Suppressor macrophage treated with lipopolysaccharide for 4 hours (primary cell): ENCODE measurements around the gene GSG1L.

Experiments used
- DNase-seq: peaks from one replicate; pipeline ENCODE4 v3.0.0-alpha.2; 2020

GSG1L gene

DNA sequence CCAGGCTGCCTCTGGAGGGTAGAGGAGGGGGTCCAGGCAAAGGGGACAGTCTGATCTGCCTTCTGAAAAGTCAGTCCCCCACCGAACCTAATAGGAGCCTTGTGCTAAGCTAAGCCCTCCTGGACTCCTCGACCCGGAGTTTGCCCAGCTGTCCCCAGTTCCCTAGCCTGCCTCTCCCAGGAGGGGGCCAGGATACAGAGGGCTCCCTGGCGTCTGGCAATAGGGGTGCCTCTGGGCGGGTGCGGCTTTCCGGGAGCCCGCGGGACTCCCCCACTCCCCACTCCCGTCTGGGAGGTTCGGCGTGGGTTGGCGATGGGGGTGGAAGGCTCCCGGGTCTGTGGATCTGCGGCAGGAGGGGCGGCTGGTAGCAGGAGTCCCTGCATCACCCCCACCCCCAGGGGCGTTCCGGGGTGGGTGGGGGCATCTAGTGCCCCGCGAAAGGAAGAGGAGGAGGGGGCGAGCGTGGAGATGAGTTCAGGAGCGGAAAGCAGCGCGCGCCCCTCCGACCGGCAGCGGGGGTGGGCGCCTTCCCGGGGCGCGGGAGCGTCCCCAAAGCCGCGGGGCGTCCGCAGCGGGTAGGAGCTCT, 1.2 kb downstream of the GSG1L start:
- DNase-seq: no peak

DNA sequence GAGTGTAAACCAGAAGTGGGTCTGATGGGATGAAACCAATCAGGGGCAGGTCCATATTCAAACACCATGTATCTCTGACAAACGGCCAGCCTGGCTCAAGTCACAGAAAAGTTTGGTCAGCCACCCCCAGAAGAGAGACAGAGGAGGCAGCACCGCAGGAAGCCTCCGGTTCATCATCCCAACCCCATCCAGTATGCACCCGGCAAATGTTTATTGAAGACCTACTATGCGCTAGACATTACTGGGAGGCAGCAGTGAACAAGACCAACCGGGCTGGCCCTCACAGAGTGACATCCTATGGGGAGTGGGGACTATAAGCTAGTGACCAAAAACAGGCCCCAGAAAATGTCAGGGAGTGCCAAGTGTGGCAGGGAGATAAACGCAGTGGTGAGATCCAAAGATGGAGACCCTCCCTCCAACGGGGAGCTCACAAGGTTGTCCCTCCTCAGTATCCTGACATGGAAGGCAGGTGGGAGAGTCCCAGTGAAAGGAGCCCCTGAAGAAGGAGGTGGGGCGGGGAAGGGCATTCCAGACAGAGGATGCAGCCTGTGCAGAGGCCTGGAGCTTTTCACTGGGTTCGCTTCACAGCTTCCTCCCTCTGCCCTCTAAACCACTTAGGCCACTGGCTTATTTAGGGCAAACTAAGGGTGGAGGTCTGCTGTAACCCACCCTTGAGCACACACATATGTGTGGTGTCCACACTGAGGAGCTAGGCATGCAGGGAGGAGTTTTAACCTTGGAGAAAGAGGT, 2.0 kb downstream of the GSG1L start:
- DNase-seq: no peak

DNA sequence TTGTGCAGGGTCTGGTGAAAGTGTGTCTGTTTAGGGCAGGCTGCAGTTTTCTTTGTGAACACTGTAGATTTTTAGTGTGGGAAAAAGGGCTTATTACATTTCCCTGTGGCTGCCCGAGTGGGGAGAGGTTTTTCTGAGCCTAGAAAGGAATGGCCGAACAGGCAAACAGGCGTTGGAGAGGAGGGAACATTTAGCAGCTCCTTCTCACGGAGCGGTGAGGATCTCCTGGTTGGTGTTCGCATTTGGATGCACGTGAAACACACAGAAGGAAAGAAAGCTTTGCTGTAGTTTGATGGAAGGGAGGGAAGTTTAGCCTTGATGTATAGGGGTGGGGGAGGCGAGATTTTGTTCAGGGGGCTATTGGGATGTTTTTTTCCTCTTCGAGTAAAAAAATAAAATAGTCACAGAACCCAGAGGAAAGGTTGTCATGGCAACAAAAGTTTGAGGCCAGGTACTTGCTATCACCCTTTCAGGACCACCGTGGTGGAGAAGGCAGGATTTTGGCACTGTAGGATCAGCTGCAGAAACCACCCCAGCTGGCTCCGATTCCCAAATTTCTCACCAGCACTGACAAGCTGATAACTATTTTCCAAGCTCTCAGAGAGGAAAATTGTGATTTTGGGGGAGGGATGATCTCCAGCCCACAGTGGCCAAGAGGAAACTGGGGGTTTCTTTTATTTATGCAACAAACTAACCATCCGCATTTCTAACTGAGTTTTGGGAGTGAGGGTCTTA, 3.5 kb downstream of the GSG1L start:
- DNase-seq: no peak

DNA sequence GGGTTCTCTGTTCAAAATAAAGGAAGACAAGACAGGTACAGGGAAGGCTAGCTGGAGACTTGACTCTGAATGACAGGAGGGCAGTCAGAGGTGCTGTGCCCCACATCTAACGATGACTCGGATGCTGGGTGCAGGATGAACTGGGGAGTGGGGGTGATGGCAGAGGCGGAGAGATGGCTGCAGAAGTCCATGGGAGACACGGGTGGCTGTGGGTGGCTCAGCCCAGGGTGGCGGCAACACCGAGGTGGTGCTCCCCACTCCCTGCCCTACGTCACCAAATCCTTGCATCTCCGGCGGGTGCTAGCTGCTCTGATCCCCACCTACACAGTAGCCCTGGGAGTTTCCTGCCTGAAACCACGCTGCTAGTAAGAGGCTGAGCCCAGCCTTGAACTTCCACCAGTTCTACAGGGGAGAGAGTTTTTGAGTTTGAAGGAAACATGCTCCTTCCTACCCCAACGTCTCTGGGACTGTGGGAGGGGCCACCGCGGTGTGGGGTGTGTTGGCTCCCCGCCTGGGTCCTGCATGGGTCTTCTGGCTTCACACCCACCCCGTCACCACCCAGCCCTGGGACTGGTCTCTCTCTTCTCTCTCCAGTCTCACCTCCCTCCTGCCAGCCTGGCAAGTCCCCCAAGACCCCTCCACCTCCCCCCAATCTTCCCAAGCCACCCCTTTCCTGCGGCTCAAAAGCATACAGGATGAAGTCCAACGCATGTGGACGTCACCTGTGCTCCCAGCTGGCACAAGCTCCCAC, 4.5 kb downstream of the GSG1L start:
- no peak for DNase-seq

DNA sequence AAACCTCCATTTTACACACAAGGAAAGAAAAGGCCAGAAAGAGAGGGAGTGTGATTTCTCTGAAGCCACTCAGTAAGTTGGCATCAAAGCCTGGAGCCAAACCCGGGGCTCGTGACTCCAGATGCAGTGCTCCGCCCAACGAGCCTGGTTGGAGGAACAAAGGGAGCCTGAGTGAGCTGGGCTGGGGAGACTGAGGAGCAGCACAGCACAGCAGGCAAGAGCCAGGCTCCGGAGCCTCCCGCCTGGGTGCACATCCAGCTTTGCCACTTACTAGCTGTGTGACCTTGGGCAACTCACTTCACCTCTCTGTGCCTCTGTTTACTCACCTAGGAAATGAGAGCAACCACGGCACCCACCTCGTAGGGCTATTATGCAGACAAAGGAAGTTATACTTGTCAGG, 5.6 kb downstream of the GSG1L start:
- no peak for DNase-seq

DNA sequence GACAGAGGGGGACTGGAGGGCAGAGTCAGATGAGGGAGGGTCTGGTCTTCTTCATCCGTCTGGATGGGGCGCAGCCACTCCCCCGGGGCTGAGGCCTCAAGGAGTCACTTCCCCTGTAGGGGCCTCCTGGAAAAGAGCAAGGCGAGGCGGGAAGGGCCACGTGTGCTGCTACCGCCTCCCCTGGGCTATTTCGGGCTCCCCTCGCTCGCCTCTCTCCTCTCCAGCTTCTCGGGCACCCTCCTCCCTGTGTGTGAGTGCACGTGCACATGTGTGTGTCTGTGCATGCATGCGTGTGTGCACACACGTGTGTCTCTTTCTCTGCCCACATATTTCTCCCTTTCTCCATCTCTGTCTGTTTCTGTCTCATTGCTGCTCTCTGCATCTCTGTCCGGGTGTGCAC, 10.1 kb downstream of the GSG1L start:
- no peak for DNase-seq

DNA sequence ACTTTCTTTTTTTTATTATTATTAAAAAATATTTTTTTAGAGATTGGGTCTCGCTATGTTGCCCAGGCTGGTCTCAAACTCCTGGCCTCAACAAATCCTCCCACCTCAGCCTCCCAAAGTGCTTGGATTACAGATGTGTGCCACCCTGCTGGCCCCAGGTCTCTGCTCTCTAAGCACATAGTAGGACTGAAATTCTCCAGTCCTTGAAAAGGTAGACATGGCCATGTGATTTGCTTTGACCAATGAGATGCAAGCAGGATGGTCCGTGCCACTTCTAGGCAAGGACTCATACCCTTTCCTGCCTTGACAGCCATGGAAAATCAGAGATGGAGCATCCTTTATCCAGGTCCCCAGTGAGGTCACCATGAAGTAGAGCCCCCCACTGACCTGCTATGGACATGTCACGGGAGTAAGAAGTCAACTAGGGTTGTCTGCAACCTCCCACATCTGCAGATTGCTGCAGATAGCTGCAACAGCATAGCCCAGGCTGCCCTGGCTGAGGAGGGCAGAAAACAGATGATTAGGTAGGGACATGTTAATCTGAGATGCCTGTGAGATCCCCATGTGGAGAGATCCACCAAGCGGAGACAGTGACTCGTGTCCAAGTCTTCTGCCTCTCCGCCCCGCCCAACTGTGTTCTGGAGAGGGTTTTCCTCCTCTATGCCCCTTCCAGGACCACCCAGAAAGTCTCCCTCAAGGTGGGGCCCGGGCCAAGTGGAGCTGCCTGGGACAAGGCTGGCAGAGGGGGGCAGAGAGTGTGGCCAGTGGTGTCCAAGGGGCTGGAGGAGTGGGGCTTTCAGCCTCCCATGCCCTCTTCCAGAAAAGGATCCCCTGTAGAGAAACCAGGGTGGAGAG, 11.0 kb downstream of the GSG1L start:
- DNase-seq: no peak

DNA sequence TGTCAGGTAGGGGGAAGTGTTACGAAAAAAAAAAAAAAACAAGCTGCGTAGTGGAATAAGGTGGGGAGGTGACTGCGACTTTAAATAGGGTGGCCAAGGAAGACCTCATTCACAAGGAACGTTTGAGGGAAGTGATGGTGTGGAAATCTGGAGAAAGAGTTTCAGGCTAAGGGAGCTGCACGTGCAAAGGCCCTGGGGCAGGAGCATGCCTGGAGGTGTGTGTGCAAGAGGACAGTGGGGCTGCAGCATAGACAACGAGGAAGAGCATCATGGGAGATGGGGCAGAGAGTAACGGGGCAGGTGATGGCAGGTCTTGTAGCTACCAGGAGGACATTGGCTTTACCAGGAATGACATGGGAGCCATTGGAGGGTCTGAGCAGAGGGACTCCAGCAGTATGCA, 12.0 kb downstream of the GSG1L start:
- no peak for DNase-seq

DNA sequence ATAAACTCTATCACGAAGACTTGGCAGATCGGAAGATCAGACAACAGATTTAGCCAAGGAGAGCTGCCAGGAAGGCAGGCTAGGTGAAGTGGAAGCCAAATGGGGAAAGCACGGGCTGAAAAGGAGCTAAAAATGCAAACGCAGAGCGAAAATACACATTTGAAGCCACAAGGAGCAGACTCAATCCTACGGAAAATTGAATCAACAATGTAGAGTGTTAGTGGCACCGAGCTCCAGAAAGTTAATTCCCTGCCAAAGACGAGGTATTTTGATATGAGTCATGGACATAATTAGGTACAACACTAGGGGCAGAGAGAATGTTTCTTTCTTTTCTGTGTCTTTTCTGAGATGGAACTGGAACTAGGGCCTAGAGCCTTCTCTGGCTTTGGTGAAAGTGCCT, 20.7 kb downstream of the GSG1L start:
- DNase-seq: no peak

DNA sequence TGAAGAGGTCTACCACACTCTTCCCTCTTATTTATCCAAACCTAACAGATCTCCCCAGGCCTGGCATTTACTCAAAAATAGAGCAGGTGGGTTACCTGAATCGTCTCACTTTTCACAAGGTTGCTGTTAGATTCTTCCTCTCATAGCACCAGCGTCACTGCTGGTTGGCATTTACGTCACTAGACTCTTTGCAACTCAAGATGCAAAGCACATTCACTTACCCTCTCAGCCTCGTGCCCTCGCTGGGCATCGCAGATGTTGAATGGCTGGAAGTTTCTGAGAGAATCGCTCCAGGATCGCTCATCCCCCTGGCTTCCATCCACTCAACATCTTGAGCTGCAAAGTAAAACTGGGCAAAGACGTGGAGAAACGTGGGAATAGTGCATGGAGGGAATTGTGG, 21.9 kb downstream of the GSG1L start:
- DNase-seq: no peak

DNA sequence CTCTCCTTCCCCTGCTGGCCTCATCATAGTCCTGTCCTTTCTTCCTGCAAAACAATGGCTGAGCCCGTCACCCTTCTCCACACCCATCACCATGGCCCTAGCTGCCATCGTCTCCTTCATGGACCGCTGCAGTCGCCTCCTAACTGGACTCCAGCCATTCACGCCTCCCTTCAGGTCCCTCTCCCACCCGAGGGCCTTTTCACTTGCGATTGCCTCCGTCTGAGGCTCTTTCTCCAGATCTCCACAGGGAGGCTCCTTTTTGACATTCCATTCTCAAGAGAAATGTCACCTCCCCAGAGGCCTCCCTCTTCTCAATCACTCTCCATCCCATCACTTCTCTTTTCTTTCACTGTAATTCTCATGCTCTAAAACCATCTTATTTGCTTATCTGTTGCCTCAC, 23.5 kb downstream of the GSG1L start:
- DNase-seq: no peak

DNA sequence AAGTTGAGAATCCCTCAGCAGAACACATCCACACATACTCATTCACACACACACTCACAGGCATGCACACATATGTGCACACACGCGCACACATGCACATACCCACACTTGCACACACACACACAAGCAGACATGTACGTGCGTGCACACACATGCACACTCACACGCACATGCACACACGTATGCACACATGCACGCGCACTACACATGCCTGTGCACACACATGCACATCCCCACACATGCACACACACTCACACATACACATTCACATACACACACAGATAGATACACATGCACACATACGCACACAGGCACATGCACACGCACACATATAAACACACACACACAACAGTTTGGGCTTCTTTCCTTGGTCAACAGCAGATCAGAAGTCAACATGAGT, 24.0 kb downstream of the GSG1L start:
- DNase-seq: no peak

DNA sequence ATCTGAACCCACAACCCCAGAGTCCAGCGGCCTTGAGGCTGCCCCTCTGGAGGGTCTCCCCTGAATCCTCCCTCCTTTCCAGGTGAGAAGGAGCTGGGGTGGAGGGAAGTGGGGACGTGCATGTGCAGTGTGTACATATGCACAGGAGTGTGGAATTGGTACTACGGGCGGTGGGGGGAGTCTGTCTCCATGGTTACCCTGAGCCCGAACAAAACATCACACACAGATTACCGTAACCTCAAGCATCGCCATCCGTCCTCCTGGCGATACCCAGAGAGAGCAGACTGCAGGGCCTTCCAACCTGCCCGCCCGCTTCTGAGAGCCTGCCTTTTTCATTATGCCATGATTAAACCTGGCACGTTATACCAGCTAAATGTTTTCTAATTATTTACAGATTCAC, 25.1 kb downstream of the GSG1L start:
- DNase-seq: no peak

DNA sequence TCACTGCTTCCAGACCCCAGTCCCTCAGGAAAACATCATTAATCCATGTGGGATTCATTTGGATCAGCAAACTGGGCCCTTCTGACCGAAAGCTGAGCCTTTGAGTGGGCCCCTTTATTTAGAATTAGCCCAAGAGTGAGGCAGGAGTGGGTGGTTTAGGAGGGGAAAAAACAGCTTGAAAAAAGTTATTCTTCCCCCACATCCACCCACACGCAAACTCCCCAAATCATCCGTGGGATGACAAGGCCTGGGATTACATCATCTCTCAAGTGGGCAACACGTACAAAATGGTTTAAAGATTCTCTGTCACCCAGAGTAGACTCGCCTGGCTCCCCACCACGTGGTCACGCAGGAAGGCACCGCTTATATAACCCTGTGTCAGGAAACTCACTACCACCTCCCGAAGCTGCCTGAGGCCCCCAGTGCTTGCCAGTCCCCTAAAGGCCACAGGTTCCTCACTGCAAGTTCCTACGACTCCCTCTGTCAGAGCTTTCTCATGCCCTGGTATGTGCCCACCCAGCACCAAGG, 27.6 kb downstream of the GSG1L start:
- no peak for DNase-seq

DNA sequence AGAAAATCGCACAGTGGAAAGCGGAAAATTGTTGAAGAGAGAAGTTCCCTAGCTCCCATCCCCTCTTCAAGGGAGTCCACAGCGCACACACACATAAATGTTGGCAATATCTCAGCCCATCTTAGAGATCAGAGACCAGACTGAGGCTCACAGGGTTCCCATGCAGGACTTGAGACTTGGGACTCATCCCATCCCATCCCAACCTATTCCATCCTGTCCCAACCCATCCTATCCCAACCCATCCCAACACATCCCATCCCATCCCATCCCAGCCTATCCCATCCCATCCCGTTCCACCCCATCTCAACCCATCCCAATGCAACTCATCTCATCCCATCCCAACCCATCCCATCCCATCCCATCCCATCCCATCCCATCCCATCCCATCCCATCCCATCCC, 29.6 kb downstream of the GSG1L start:
- no peak for DNase-seq

DNA sequence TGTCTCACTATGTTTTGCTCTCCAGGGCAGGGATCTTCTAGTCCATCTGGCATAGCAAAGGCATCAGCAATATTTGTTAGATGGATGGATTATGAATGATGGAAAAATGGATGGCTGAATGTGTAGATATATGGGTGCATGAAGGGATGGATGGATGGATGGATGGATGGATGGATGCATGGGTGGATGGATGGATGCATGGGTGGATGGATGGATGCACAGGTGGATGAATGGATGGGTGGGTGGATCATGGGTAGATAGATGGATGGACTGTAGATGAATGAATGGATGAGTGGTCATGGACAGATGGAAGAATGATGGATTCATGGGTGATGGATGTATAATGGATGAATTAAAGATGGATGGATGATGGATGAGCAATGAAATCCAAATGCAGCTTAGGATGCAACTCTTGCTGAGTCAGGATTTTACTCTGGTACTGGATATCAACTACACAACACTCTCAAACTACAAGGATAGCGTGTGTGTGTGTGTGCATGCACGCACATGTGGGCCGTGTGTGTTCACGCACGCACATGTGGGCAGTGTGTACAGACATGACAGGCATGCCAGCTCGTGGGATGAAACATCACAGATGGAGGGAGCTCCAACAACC, 34.0 kb downstream of the GSG1L start:
- no peak for DNase-seq

DNA sequence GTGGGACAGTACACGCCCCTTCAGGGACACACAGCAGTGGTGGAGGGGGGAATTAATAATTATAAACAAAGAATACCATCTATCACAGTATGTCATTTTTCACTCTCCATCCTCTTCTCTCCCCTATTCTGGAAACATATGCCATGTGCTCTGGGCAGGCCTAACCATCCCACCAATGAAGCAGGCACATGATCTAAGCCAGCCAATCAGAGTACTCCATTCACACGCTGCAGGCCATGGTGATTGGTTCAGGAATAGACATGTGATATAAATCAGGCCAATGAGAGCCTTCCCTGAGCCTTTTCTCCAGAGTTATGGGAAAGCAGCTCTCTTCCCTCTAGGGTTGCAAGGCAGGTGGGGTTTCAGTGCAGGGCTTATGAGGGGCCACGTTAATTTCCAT, 36.5 kb downstream of the GSG1L start:
- DNase-seq: no peak

DNA sequence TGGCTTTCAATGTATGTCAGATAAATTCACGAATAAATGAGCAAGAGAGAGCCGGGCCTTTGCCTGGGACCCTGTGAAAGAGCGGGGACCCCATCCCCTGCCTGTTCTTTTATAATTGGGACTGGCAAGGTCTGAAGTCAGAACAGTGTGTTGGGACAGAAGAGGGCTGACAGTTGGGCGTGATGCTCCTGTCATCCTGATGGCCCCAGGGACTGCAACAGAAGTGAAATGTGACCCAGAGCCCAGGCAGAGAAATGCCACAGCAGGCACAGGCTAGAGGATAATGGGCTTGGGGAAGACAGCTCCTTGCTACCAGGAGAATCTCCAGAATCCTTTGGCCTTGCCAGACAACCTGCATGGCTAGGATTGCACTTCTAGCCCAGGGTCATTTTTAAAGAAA, 37.9 kb downstream of the GSG1L start:
- DNase-seq: no peak

DNA sequence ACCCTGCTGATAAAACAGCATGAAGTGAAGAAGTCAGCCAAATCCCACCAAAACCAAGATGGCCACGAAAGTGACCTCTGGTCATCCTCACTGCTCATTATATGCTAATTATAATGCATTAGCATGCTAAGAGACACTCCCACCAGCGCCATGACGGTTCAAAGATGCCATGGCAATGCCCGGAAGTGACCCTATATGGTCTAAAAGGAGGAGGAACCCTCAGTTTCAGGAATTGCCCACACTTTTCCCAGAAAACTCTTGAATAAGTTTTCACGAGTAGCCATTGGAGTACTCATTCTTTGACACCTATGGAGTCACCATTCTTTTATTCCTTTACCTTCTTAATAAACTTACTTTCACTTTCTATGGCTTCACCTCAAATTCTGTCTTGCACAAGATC, 44.3 kb downstream of the GSG1L start:
- no peak for DNase-seq

DNA sequence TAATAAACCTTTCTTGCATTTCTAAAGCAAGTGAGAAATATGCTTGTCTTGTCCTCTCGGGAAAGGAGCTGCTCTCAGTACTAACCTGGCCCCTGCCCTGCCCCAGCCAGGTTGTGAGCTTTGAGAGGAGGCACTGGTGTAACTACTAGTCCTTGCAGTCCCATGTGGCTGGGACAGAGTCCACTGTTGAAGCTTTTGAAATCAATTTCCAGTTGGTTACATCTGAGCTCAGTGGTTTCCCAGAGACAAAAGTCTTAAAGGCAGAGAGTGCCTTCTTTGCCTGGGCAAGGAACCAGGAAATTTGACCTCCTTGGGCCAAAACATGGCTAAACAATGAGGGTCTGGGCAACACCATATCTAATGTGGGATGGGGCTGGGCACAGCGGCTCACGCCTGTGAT, 48.7 kb downstream of the GSG1L start:
- no peak for DNase-seq

DNA sequence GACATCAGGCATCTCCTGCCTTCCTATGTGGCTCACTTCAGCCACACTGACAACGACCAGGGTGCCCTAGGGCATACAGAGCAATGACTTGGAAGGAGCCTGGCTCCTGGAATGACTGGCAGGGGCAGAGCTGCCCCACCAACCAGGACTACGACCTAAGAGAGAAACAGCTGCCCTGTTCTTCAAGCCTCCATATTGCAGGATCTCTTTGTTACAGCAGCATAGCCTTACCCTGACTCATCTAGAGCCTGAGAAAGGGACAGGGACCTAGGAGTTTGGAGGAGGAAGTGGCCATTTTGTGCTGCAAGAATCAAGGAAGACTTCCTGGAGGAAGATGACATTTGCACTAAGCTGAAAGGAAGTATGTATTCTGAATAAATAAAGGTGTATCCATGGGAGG, 49.6 kb downstream of the GSG1L start:
- no peak for DNase-seq

DNA sequence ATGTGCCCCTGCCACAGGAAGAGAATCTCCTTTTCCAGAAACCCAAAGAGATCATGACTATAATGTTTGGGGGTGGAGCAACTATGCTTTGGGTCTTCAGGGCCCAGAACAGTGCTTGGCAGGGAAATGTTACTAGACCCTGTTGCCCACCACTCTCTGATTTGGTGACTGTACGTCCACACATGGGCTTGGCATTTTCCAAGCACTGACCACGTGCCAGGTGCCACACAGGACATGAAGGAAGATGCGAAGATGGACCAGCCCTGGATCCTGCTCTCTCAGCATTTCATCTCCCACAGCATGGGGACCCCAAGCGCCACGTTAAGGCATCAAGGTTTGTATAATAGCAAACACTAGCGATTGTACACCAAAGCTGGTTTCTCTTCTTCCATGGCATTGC, 50.1 kb downstream of the GSG1L start:
- DNase-seq: no peak
